GM12872 (cell line): Measurements from ENCODE around the gene IFT43.

Experiments used
- CTCF ChIP-seq: IDR thresholded peaks from 3 replicates; pipeline ENCODE4 v1.5.1; 2011; ENCODE audit warnings: low read depth, mild to moderate bottlenecking, low read length, moderate library complexity; ENCODE audit not compliant: insufficient read depth

The IFT43 gene

GRCh38 chr14:75985618-75986438 is at the start of gene IFT43:
Gene IFT43 (plus strand): TSS chr14:75985763. CDS start chr14:75985787, 24 bp downstream.
- TF ChIP-seq CTCF = no peak

GRCh38 chr14:75939200-75939599 is 46.4 kb upstream of the IFT43 start:
- no peak for TF ChIP-seq CTCF

- TF ChIP-seq CTCF = no peak
Measured at GRCh38 chr14:75941030-75941429, 44.5 kb upstream of the IFT43 start.

- TF ChIP-seq CTCF = no peak
Measured at GRCh38 chr14:75944607-75945241, 40.8 kb upstream of the IFT43 start.

- no peak for TF ChIP-seq CTCF
Measured at GRCh38 chr14:75946785-75947184, 38.8 kb upstream of the IFT43 start.

- no peak for TF ChIP-seq CTCF
Measured at GRCh38 chr14:75952489-75952888, 33.1 kb upstream of the IFT43 start.

- TF ChIP-seq CTCF = no peak
Measured at GRCh38 chr14:75959031-75959430, 26.5 kb upstream of the IFT43 start.
